Thyroid gland (tissue), 4 donors: ENCODE results near the gene HPS5.

Experiments
- POLR2A ChIP-seq, 2 donors: fragments of 450-650 bp; IDR thresholded peaks; one replicate each; pipeline ENCODE4 v1.6.1; 2017; ENCODE audit warnings: antibody characterized with exemption in 2 of 2, mild to moderate bottlenecking in 2 of 2, moderate library complexity in 1 of 2
- TF ChIP-seq, protein P1 (sequence below), 6 experiments: fragments of 200-600 bp in 3 of 6; fragments of 450-650 bp in 3 of 6; sonication (generic) in 3 of 6; IDR thresholded peaks; one replicate each; pipeline ENCODE4 v1.5.1; 2016 to 2019; ENCODE audit warnings: antibody characterized with exemption in 6 of 6, mild to moderate bottlenecking in 2 of 6, inconsistent platforms in 1 of 6, moderate library complexity in 1 of 6

DNA sequence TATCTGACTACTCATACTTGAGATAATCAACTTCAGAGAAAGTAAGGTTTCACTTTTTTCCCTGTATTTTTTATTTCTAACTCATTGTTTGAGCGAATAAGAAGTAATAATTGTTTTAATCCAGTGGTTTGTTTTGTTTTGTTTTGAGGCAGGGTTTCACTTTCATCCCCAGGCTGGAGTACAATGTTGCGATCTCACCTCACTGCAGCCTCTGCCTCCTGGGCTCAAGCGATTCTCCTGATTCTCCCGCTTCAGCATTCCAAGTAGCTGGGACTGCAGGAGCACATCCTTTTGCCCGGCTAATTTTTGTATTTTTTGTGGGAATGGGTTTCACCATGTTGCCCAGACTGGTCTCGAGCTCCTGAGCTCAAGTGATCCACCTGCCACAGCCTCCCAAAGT lies 9.0 kb upstream of the HPS5 start:
- TF ChIP-seq, protein P1, sequence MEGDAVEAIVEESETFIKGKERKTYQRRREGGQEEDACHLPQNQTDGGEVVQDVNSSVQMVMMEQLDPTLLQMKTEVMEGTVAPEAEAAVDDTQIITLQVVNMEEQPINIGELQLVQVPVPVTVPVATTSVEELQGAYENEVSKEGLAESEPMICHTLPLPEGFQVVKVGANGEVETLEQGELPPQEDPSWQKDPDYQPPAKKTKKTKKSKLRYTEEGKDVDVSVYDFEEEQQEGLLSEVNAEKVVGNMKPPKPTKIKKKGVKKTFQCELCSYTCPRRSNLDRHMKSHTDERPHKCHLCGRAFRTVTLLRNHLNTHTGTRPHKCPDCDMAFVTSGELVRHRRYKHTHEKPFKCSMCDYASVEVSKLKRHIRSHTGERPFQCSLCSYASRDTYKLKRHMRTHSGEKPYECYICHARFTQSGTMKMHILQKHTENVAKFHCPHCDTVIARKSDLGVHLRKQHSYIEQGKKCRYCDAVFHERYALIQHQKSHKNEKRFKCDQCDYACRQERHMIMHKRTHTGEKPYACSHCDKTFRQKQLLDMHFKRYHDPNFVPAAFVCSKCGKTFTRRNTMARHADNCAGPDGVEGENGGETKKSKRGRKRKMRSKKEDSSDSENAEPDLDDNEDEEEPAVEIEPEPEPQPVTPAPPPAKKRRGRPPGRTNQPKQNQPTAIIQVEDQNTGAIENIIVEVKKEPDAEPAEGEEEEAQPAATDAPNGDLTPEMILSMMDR (IDR thresholded peaks at IDR 0.05): no peak
- TF ChIP-seq POLR2A (IDR thresholded peaks at IDR 0.05): no peak
